Right atrium auricular region (tissue), 2 donors: ENCODE data around the gene APEX1. TPM values are rescaled to one million over a fixed set of nuclear protein-coding genes. Genes with fewer than 3 reads are reported as not detected.
"Not testable (repeated sequence)": the region's sequence is repeated elsewhere in the genome, so short reads cannot be mapped to it uniquely, and the experiment has no call there.

Experiments
- DNase-seq: peaks from one replicate; pipeline ENCODE4 v3.0.0-alpha.2; 2019; ENCODE audit warnings: low spot score
- H3K27ac ChIP-seq, 2 donors: fragments of 200-600 bp; sonication (generic); 1 replicate in 1 of 2; 2 replicates in 1 of 2; pipeline ENCODE4 v1.5.1; 2016 to 2019
- H3K27me3 ChIP-seq, 2 donors: fragments of 200-600 bp; sonication (generic); one replicate each; pipeline versions ENCODE4 v1.5.1 to v1.6.0; 2017 to 2019
- H3K36me3 ChIP-seq: fragments of 200-600 bp; sonication (generic); one replicate; pipeline ENCODE4 v1.5.1; 2016
- H3K4me1 ChIP-seq, 2 donors: fragments of 200-600 bp; sonication (generic); one replicate each; pipeline versions ENCODE4 v1.5.1 to v1.6.0; 2017 to 2019
- H3K4me3 ChIP-seq, 2 donors: fragments of 200-600 bp; sonication (generic); 1 replicate in 1 of 2; 2 replicates in 1 of 2; pipeline ENCODE4 v1.5.1; 2017 to 2019; ENCODE audit warnings: mild to moderate bottlenecking in 1 of 2, moderate library complexity in 1 of 2
- H3K9me3 ChIP-seq, 2 donors: fragments of 200-600 bp; sonication (generic); one replicate each; pipeline ENCODE4 v1.5.1; 2019
- CTCF ChIP-seq, 2 donors: fragments of 200-600 bp; sonication (generic); IDR thresholded peaks; one replicate each; pipeline ENCODE4 v1.5.1; 2019; ENCODE audit warnings: antibody characterized with exemption in 2 of 2
- total RNA-seq, 2 donors: library from RNA; depleted of rRNA; stranded (reverse); fragments of >200 nt; gene quantifications; one replicate each; pipeline ENCODE4 v1.1.0, GENCODE V29; 2016

The APEX1 gene
- total RNA-seq, 2 donors from 2014 or later = 72.6 to 97.6 TPM

GRCh38 chr14:20499881-20500280, 44.9 kb downstream of the APEX1 start:
- no peaks in the 10 kb centered on the region for H3K9me3 ChIP-seq
- no peak for DNase-seq
- H3K36me3 ChIP-seq = no peaks in the 10 kb centered on the region
- H3K4me3 ChIP-seq = no peak overlapping the region
- H3K4me1 ChIP-seq = no peaks in the 10 kb centered on the region
- no peak overlapping the region for H3K27ac ChIP-seq
- no peak for TF ChIP-seq CTCF (IDR thresholded peaks at IDR 0.05)
- no peaks in the 10 kb centered on the region for H3K27me3 ChIP-seq

- DNase-seq = no peak
- Histone ChIP-seq H3K36me3 (no peaks in the 10 kb centered on the region), H3K4me1 (no peaks in the 10 kb centered on the region), H3K27me3 (no peaks in the 10 kb centered on the region), H3K9me3 (no peaks in the 10 kb centered on the region), H3K4me3 (no peak overlapping the region), H3K27ac (no peak overlapping the region)
- no peak for TF ChIP-seq CTCF (IDR thresholded peaks at IDR 0.05)
Observed at GRCh38 chr14:20501346-20501745, 46.3 kb downstream of the APEX1 start.

- Histone ChIP-seq H3K9me3 (no peaks in the 10 kb centered on the region), H3K27ac (no peak overlapping the region), H3K36me3 (no peaks in the 10 kb centered on the region), H3K27me3 (no peaks in the 10 kb centered on the region), H3K4me3 (no peak overlapping the region), H3K4me1 (no peaks in the 10 kb centered on the region)
- DNase-seq = no peak
- no peak for TF ChIP-seq CTCF (IDR thresholded peaks at IDR 0.05)
Observed at GRCh38 chr14:20503898-20504297, 48.9 kb downstream of the APEX1 start.

- H3K27ac ChIP-seq, H3K9me3 ChIP-seq, DNase-seq, H3K36me3 ChIP-seq, H3K4me1 ChIP-seq, H3K27me3 ChIP-seq, H3K4me3 ChIP-seq: not testable (repeated sequence)
Observed at GRCh38 chr14:20506276-20506675, 51.2 kb downstream of the APEX1 start.

- H3K36me3 ChIP-seq, DNase-seq, H3K9me3 ChIP-seq, H3K27ac ChIP-seq, H3K4me1 ChIP-seq, H3K27me3 ChIP-seq, H3K4me3 ChIP-seq: not testable (repeated sequence)
Observed at GRCh38 chr14:20506752-20507151, 51.7 kb downstream of the APEX1 start.

Other genes with a start within 250 kb of the APEX1 start
- not detected for gene OR11H6, start 231.5 kb upstream of the APEX1 start, total RNA-seq
- not detected for gene OR11H7, start 226.2 kb upstream of the APEX1 start, total RNA-seq
- gene OR11H4, start 215.9 kb upstream of the APEX1 start, total RNA-seq = not detected
- gene TTC5, start 149.3 kb upstream of the APEX1 start, total RNA-seq = 1 to 10 TPM; 4.3 to 7.7 TPM
- gene CCNB1IP1, start 121.9 kb upstream of the APEX1 start, total RNA-seq = 10 to 100 TPM; 52.9 to 71.1 TPM
- gene PARP2, start 111.6 kb upstream of the APEX1 start, total RNA-seq = 1 to 10 TPM; 6.5 to 8.9 TPM
- gene TEP1, start 41.7 kb upstream of the APEX1 start, total RNA-seq = 10 to 100 TPM in 1 of 2 donors, 1 to 10 TPM in 1; 6.9 to 11.9 TPM
- under 1 TPM; 0.35 to 0.44 TPM for gene KLHL33, start 19.1 kb upstream of the APEX1 start, total RNA-seq
- 10 to 100 TPM; 23.8 to 30.1 TPM for gene OSGEP, start 414 bp upstream of the APEX1 start, total RNA-seq
- gene PIP4P1, start 6.2 kb downstream of the APEX1 start, total RNA-seq = 10 to 100 TPM in 1 of 2 donors, 1 to 10 TPM in 1; 9.8 to 13.3 TPM
- gene PNP, start 14.2 kb downstream of the APEX1 start, total RNA-seq = 10 to 100 TPM in 1 of 2 donors, 1 to 10 TPM in 1; 7.4 to 25.2 TPM
- not detected for gene RNASE10, start 50.3 kb downstream of the APEX1 start, total RNA-seq
- not detected for gene RNASE9, start 105.8 kb downstream of the APEX1 start, total RNA-seq
- gene RNASE11, start 132.8 kb downstream of the APEX1 start, total RNA-seq = not detected
- not detected for gene RNASE12, start 136.2 kb downstream of the APEX1 start, total RNA-seq
- not detected for gene OR6S1, start 186.5 kb downstream of the APEX1 start, total RNA-seq
- 10 to 100 TPM; 19.5 to 44.4 TPM for gene RNASE4, start 229.3 kb downstream of the APEX1 start, total RNA-seq
- 10 to 100 TPM in 1 of 2 donors, 1 to 10 TPM in 1; 4.4 to 14.5 TPM for gene ANG, start 233.5 kb downstream of the APEX1 start, total RNA-seq